Keratinocyte (primary cell): ENCODE results near the gene LPIN1. TPM values are rescaled to one million over a fixed set of nuclear protein-coding genes. Genes with fewer than 3 reads are reported as not detected.
"Not testable (repeated sequence)": the region's sequence is repeated elsewhere in the genome, so short reads cannot be mapped to it uniquely, and the experiment has no call there.

Experiments used
- DNase-seq: peaks from one replicate; pipeline ENCODE4 v3.0.0-alpha.2; 2011; ENCODE audit warnings: low read depth, missing footprints, low spot score
- FAIRE-seq: peaks from 2 replicates; lab custom pipeline; 2011; peaks lifted over from hg19 to GRCh38; lab: Jason Lieb, UNC
- H2AFZ ChIP-seq: 2 replicates; pipeline ENCODE4 v1.6.0; 2012; ENCODE audit warnings: low read length, control low read depth, inconsistent platforms; ENCODE audit not compliant: control insufficient read depth
- H3K27ac ChIP-seq: 2 replicates; pipeline ENCODE4 v1.5.1; 2011; ENCODE audit warnings: low read length; ENCODE audit not compliant: control insufficient read depth, insufficient read depth
- H3K27me3 ChIP-seq: 3 replicates; pipeline ENCODE4 v1.6.0; 2011; ENCODE audit warnings: low read length; ENCODE audit not compliant: control insufficient read depth, insufficient read depth; ENCODE audit errors: extremely low read depth
- H3K36me3 ChIP-seq, 2 experiments: 2 replicates in 1 of 2; 3 replicates in 1 of 2; pipeline ENCODE4 v1.5.1; 2011; ENCODE audit warnings: low read length in 2 of 2, mild to moderate bottlenecking in 1 of 2; ENCODE audit not compliant: control insufficient read depth in 2 of 2, insufficient read depth in 2 of 2; ENCODE audit errors: extremely low read depth in 1 of 2
- H3K4me1 ChIP-seq: 3 replicates; pipeline ENCODE4 v1.5.1; 2011; ENCODE audit warnings: low read length; ENCODE audit not compliant: control insufficient read depth, insufficient read depth; ENCODE audit errors: extremely low read depth
- H3K4me2 ChIP-seq: 3 replicates; pipeline ENCODE4 v1.6.0; 2011; ENCODE audit warnings: low read depth, low read length; ENCODE audit not compliant: control insufficient read depth, insufficient read depth; ENCODE audit errors: extremely low read depth
- H3K4me3 ChIP-seq, 3 experiments: fragments of 200-600 bp in 1 of 3; sonication (generic) in 1 of 3; 2 replicates in 2 of 3; 3 replicates in 1 of 3; pipeline ENCODE4 v1.5.1; 2011 to 2016; ENCODE audit warnings: low read length in 3 of 3, mild to moderate bottlenecking in 3 of 3, control low read depth in 2 of 3, inconsistent platforms in 1 of 3, low read depth in 1 of 3, mixed read lengths in 1 of 3, mixed run types in 1 of 3, moderate library complexity in 1 of 3; ENCODE audit not compliant: control insufficient read depth in 2 of 3, insufficient read depth in 2 of 3; ENCODE audit errors: extremely low read depth in 1 of 3
- H3K79me2 ChIP-seq: 2 replicates; pipeline ENCODE4 v1.6.0; 2012; ENCODE audit warnings: low read length; ENCODE audit not compliant: control insufficient read depth, insufficient read depth
- H3K9ac ChIP-seq: 3 replicates; pipeline ENCODE4 v1.6.0; 2011; ENCODE audit warnings: low read length; ENCODE audit not compliant: control insufficient read depth, insufficient read depth; ENCODE audit errors: extremely low read depth
- H3K9me1 ChIP-seq: 3 replicates; pipeline ENCODE4 v1.6.0; 2011; ENCODE audit warnings: low read length; ENCODE audit not compliant: control insufficient read depth, insufficient read depth; ENCODE audit errors: extremely low read depth
- H3K9me3 ChIP-seq: 2 replicates; pipeline ENCODE4 v1.5.1; 2012; ENCODE audit warnings: low read depth, low read length; ENCODE audit not compliant: control insufficient read depth
- H4K20me1 ChIP-seq: 3 replicates; pipeline ENCODE4 v1.6.0; 2011; ENCODE audit warnings: low read length; ENCODE audit not compliant: control insufficient read depth, insufficient read depth; ENCODE audit errors: extremely low read depth
- CTCF ChIP-seq, 3 experiments: IDR thresholded peaks in 1 of 3; conservative IDR thresholded peaks in 1 of 3; optimal IDR thresholded peaks in 1 of 3; 2 replicates in 2 of 3; 3 replicates in 1 of 3; pipeline versions ENCODE3 to v1.5.1; 2011; ENCODE audit warnings: low read length in 3 of 3, mild to moderate bottlenecking in 3 of 3, moderate library complexity in 2 of 3, control low read depth in 1 of 3, inconsistent platforms in 1 of 3; ENCODE audit not compliant: insufficient read depth in 2 of 3; ENCODE audit errors: extremely low read depth in 1 of 3
- EZH2 ChIP-seq: IDR thresholded peaks from one replicate; pipeline ENCODE4 v1.6.1; 2012; ENCODE audit warnings: inconsistent platforms, mild to moderate bottlenecking, low read length, moderate library complexity
- dilution Hi-C: fragments of 300-500 bp; cut with MboI; formaldehyde crosslinking; loops from one replicate; pipeline ENCODE4 v1.7.0; 2020; ENCODE audit warnings: low sequenced_read_pairs; ENCODE audit not compliant: extremely low pct_ligation_motif_present
- polyA plus RNA-seq, 5 experiments: library from polyadenylated mRNA; depleted of rRNA in 3 of 5; stranded (reverse) in 3 of 5; stranded (forward) in 1 of 5; unstranded in 1 of 5; fragments of >200 nt; gene quantifications; 1 replicate in 1 of 5; 2 replicates in 3 of 5; 3 replicates in 1 of 5; pipeline versions ENCODE4 v1.2.1 to v1.2.3, GENCODE V29; 2011 to 2012; ENCODE audit warnings: missing spikeins in 2 of 5, low read depth in 1 of 5, low replicate concordance in 1 of 5

LPIN1 gene
- polyA plus RNA-seq, 1 donor (not counting 4 experiments of a cell fraction or from before 2014, with no cell fraction given): 79.6 TPM

GRCh38 chr2:11758647-11759046 is 12.2 kb downstream of the LPIN1 start:
- peaks cover 37% of the 10 kb centered on the region for H4K20me1 ChIP-seq
- no peak overlapping the region for H3K9ac ChIP-seq
- TF ChIP-seq CTCF (optimal IDR thresholded peaks at IDR 0.05 in 1 of 3, IDR thresholded peaks at IDR 0.05 in 1 of 3, conservative IDR thresholded peaks at IDR 0.05 in 1 of 3; ENCODE audit: extremely low read depth in 1 of 3, insufficient read depth in 2 of 3, low read length in 3 of 3): no peak
- no peak for TF ChIP-seq EZH2
- no peak overlapping the region for H3K27ac ChIP-seq
- peaks cover 2 to 8% of the 10 kb centered on the region in 2 experiments for H3K36me3 ChIP-seq
- FAIRE-seq: no peak
- no peaks in the 10 kb centered on the region for H3K27me3 ChIP-seq
- H3K4me3 ChIP-seq: no peak overlapping the region
- no peaks in the 10 kb centered on the region for H3K9me1 ChIP-seq
- no peak for DNase-seq
- peaks cover 11% of the 10 kb centered on the region for H3K4me1 ChIP-seq
- dilution Hi-C loops: no loop called here
- H3K9me3 ChIP-seq: no peaks in the 10 kb centered on the region
- H2AFZ ChIP-seq: no peak overlapping the region
- peaks cover 86% of the 10 kb centered on the region for H3K79me2 ChIP-seq
- no peak overlapping the region for H3K4me2 ChIP-seq

- H4K20me1 ChIP-seq: peaks cover 31% of the 10 kb centered on the region
- H3K9me1 ChIP-seq, H3K9me3 ChIP-seq, H3K4me3 ChIP-seq, DNase-seq, H3K4me2 ChIP-seq, dilution Hi-C loops, H3K27me3 ChIP-seq, H2AFZ ChIP-seq, H3K27ac ChIP-seq, H3K36me3 ChIP-seq, H3K9ac ChIP-seq, FAIRE-seq, H3K4me1 ChIP-seq: not testable (repeated sequence)
- H3K79me2 ChIP-seq: peaks cover 84% of the 10 kb centered on the region
Observed at GRCh38 chr2:11759182-11759975, 12.9 kb downstream of the LPIN1 start.
